IPS-NIHi7 (cell line): ENCODE results near the gene CTNNA1.

Source experiments
- DNase-seq: peaks from one replicate; pipeline ENCODE4 v3.0.0; 2012; ENCODE audit warnings: mixed read lengths; ENCODE audit errors: extremely low spot score

Gene CTNNA1

GRCh38 chr5:138930371-138931097 lies 177.3 kb downstream of the CTNNA1 start:
- no peak for DNase-seq

- DNase-seq, result peak; percentile 71
Measured at GRCh38 chr5:138932171-138932810, 179.1 kb downstream of the CTNNA1 start.

DNA sequence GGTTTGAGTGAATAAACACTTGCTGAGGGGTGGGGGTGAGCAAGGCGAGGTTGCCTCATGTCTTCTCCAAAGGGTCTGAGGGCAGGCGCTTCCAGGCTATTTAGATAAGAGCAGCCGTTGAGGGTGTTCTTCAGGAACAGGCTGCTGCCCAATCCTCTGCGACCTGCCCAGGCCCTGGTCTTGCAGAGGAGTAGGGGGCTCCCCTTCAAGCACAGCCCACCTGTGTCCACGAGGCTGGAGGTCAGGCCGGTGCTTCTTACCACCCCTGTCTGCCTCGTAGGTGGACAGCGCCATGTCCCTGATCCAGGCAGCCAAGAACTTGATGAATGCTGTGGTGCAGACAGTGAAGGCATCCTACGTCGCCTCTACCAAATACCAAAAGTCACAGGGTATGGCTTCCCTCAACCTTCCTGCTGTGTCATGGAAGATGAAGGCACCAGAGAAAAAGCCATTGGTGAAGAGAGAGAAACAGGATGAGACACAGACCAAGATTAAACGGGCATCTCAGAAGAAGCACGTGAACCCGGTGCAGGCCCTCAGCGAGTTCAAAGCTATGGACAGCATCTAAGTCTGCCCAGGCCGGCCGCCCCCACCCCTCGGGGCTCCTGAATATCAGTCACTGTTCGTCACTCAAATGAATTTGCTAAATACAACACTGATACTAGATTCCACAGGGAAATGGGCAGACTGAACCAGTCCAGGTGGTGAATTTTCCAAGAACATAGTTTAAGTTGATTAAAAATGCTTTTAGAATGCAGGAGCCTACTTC lies 180.5 kb downstream of the CTNNA1 start:
- DNase-seq, result no peak

DNA sequence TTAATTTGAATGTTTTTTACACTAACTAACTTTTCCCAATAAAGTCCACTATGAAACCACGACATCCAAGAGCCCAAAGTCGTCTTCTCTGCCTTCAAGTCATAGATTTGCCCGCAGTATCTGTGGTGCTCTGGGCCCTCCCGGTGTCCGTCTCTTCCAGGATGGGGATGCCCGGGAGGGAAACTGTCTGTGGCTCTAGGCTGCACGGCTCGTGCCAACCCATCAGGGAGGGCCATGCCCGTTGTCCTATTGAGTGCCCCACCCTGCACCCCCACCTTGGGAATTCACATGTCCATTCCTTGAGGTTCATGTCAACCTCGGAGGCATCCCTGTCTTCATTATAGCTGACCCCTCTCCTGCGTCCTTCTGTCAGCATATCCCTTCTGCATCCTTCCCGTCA lies 181.7 kb downstream of the CTNNA1 start:
- no peak for DNase-seq

DNA sequence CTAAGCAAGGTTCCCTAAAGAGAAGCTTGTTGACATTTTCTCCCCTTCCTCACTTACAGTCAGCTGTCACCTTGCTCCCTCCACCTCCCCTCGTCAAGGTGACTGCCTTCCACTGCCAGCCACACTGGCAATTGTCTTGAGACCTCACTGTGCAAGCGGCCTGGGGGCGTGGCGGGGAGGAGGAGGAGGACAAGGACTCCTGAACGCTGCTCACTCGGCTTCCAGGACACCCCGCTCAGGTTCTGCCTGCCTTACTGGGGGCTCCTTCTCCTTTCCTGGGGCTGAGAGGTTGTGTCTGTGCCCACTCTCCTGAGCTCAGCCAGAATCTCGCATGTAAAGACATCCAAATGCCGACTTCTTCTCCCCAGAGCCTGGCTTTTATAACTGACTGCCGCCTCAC lies 182.2 kb downstream of the CTNNA1 start:
- DNase-seq, result no peak

DNA sequence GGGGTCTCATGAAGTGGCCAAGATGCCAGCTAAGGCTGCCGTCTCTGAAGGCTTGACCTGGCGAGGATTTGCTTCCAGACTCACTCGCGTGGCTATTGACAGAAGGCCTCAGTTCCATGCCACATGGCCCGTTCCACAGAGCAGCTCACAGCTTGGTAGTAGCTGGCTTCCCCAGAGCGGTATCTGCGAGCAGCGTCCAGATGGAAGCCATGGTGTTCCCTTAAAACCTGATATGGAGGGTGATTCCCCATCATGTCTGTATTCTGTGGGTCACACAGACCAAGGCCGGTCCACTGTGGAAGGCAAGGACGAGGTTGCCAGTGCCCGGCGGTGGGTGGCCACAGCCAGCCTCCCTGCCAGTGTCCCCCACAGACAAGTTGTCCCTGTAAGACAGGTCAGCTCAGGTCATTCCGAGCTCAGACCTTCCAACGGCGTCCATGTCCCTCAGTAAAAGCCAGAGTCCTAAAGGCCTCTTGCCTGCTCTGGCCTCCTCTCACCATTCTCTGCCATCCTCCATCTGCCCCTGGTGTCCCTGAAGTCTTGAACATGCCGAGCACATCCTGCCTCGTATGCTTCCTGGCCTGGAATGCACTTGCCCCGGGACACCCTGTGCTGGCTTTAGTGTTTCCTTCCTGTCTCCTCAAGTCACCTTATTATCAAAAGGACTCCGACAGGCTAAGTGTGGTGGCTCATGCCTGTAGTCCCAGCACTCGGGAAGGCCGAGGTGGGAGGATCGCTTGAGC lies 183.2 kb downstream of the CTNNA1 start:
- no peak for DNase-seq

DNA sequence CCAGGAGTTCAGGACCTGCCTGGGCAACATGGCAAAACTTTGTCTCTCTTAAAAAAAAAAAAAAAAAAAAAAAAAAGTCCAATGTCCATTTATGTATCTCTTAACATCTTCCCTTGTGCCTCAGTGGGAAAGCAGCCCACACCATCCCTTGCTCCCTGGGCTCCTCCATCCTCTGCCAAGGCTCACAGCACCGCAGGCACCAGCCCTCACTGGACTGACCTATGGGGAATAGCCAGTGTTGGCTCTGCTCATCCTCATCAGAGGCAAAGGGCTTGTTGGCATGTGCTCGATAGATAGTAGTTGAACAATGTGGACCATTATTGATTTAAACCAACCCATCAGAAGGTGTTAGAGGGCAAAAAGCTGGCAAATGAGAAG lies 183.7 kb downstream of the CTNNA1 start:
- DNase-seq, result no peak

DNA sequence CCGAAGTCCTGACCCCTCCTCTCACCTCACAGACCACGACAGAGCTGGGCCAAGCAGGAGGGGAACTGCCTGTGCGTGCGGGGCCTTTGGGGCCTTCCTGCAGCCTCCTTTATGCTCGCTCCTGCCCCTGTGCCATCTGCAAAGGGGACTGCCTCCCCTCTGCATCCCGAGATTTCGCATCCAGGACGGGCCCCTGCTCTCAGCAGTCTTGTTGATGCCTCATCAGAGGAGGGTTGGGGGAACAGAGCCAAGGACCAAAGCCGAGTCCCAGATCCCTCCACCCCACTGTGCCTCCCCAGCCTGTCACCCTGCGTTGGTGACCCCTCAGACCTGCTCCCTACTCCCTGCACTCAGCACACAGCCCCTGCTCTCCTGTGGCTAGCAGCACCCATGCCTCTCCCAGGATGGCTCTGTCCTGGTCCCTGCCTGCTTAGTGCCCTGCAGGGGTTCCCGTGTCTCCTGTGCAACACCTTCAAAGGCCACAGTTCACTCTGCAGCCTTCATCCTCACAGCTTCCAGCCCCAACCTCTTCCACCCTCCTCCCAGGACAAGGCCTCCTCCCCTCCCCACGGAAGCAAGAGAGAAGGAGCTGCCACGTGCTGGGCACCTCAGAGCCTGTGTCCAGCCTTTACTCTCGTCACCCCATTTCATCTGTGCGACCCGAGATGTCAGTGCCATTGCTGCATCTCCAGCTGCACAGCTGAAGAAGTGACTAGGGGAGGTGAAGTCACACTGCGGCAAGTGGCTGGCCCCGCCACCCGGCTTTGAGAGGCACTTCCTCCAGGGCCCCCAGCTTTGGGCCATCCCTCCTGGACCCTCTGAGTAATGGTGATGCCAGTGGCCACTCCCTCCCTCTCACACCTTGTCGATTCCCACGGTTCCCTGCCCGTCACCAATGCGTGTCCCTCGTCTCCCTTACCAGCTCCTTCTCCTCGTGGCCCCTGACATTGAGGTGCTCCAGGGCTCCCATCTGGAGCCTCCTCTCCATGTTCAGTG lies 184.5 kb downstream of the CTNNA1 start:
- no peak for DNase-seq

GRCh38 chr5:138938526-138938925 lies 185.3 kb downstream of the CTNNA1 start:
- DNase-seq, result no peak

GRCh38 chr5:138942066-138942465 lies 188.8 kb downstream of the CTNNA1 start:
- no peak for DNase-seq

GRCh38 chr5:138942861-138943260 lies 189.6 kb downstream of the CTNNA1 start:
- no peak for DNase-seq

GRCh38 chr5:138943599-138944173 lies 190.5 kb downstream of the CTNNA1 start:
- DNase-seq, result no peak

DNA sequence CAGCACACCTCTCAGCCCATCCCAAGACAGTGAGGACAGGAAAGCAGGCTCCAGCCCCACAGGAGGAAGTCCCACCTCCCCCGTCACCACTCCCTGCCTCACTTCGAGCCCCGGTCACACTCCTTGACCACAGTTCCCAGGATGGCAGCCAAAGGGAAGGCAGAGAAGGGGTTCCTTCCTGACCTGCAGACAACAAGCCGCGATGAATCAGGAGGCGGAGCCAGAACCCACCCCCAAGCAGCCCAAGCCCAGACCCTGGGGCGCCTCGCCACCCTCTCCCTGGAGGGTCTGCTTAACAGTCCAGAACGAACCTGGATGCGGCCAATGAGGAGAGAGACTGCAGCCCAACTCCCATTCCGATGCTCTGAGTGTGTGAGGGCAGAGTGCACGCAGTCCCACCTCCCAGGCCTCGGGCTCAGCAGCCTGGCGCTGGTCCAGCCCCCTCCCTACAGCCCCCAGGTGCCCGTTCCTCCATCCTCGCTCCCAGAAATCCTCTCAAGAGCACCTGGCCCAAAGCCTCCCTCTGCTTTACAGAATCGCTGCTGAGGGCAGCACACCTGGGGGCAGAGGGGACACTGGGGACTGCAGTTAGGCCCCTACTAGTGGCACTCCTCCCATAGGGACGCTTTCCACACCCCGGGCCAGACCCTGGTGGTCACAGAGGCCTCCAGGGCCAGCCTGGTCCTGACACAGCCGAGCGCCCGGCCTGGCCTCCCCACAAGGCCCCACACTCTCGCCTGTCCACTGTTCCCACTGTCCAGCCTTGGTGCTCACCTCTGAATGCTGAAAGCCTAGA lies 191.5 kb downstream of the CTNNA1 start:
- no peak for DNase-seq

DNA sequence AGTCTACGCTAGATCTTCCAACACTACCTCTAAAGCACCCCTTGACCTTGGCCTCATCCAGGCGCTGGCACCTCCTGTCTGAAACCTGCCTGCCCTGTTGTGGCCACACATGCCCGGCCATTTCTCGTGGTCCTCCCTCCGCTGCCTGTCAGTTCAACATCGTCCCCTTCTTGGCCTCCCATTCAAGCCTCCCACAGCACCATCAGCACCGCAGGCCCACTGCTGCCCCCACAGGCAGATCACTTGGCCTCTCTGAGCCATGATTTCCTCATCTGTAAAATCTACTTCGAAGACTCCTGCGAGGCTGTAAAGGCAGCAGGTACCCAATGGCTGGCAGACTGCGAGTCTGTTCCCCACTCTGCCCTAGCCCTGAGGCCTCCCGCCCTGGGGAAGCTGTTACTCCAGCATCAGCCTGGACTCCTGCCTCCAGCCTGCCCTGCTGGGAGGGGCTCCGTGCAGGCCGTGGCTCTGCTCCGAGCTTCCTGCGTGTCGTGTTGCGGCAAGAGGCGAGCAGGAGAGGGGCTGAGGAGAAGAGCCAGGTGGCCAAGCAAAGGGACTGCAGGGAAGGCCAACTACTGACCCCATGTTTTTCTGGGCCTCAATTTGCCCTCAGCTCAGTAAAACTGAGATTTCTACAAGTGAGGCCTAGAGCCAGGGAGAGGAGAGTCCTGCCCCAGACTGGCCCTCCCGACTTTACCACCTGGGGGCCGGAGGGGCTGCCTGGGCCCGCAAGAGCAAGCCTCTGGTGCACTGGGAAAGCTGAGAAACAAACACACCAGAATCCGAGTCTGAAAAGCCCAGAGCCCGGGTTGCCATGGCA lies 192.4 kb downstream of the CTNNA1 start:
- DNase-seq, result no peak

GRCh38 chr5:138946241-138946623 lies 193.0 kb downstream of the CTNNA1 start:
- peak; percentile 66 for DNase-seq

GRCh38 chr5:138946831-138947560 lies 193.8 kb downstream of the CTNNA1 start:
- no peak for DNase-seq

- DNase-seq, result no peak
Measured at GRCh38 chr5:138947780-138948179, 194.6 kb downstream of the CTNNA1 start.
